Breast epithelium (tissue), 4 donors: ENCODE data around the gene STRADA. TPM values are rescaled to one million over a fixed set of nuclear protein-coding genes. Genes with fewer than 3 reads are reported as not detected.

Source experiments
- DNase-seq, 2 donors: peaks; one replicate each; pipeline ENCODE4 v3.0.0-alpha.2; 2019; ENCODE audit warnings: low spot score in 2 of 2
- H3K27ac ChIP-seq, 2 donors: fragments of 200-600 bp; sonication (generic) in 1 of 2; one replicate each; pipeline ENCODE4 v1.5.1; 2016 to 2019; ENCODE audit warnings: mild to moderate bottlenecking in 1 of 2
- H3K27me3 ChIP-seq, 2 donors: fragments of 200-600 bp; sonication (generic) in 1 of 2; one replicate each; pipeline versions ENCODE4 v1.5.1 to v1.6.0; 2017 to 2019; ENCODE audit warnings: control low read depth in 1 of 2, mild to moderate bottlenecking in 1 of 2
- H3K36me3 ChIP-seq: fragments of 200-600 bp; one replicate; pipeline ENCODE4 v1.5.1; 2019
- H3K4me1 ChIP-seq, 2 donors: fragments of 200-600 bp; sonication (generic); one replicate each; pipeline ENCODE4 v1.5.1; 2016 to 2019; ENCODE audit warnings: control low read depth in 1 of 2
- H3K4me3 ChIP-seq, 3 donors: fragments of 200-600 bp; sonication (generic); 1 replicate in 2 of 3; 2 replicates in 1 of 3; pipeline ENCODE4 v1.5.1; 2016 to 2019; ENCODE audit warnings: mild to moderate bottlenecking in 3 of 3, moderate library complexity in 2 of 3
- H3K9me3 ChIP-seq, 2 donors: fragments of 200-600 bp; sonication (generic) in 1 of 2; one replicate each; pipeline ENCODE4 v1.5.1; 2016 to 2019; ENCODE audit warnings: control low read depth in 1 of 2
- CTCF ChIP-seq, 3 donors: fragments of 450-650 bp; IDR thresholded peaks; one replicate each; pipeline ENCODE4 v1.5.1; 2016 to 2017; ENCODE audit warnings: antibody characterized with exemption in 3 of 3, mild to moderate bottlenecking in 3 of 3, moderate library complexity in 3 of 3
- POLR2A ChIP-seq: fragments of 450-650 bp; IDR thresholded peaks from one replicate; pipeline ENCODE4 v1.6.1; 2016; ENCODE audit warnings: antibody characterized with exemption, mild to moderate bottlenecking, moderate library complexity
- POLR2AphosphoS5 ChIP-seq, 3 donors: sonication (generic); formaldehyde crosslinking; IDR thresholded peaks; one replicate each; pipeline ENCODE4 v1.6.1; 2017; ENCODE audit warnings: antibody characterized with exemption in 3 of 3
- intact Hi-C: fragments of 100-400 bp; cut with DNase I; formaldehyde crosslinking; loops from one replicate; pipeline ENCODE4 v1.15.1; 2023; ENCODE audit warnings: low total_unique reads
- total RNA-seq, 3 donors: library from RNA; depleted of rRNA; stranded (reverse); fragments of >200 nt; gene quantifications; one replicate each; pipeline ENCODE4 v1.1.0, GENCODE V29; 2016

STRADA gene
- total RNA-seq, 3 donors from 2014 or later, result 25.9 to 33.8 (median 26.2) TPM

- H3K4me1 ChIP-seq, result peaks cover 0 to 8% of the 10 kb centered on the region in 2 donors
- DNase-seq, result no peak
- H3K9me3 ChIP-seq, result no peaks in the 10 kb centered on the region
- TF ChIP-seq POLR2A, result no peak
- no peak for TF ChIP-seq POLR2AphosphoS5 (IDR thresholded peaks at IDR 0.05)
- no peak for TF ChIP-seq CTCF (IDR thresholded peaks at IDR 0.05)
- H3K36me3 ChIP-seq, result peaks cover 14% of the 10 kb centered on the region
- H3K27ac ChIP-seq, result peak overlapping the region in 1 of 2 donors; percentile 7
- no peak overlapping the region for H3K4me3 ChIP-seq
- intact Hi-C loops, result loop anchor here (5.0 kb wide), 1 partner anchor 141 kb away; no protein-coding TSS in a partner anchor
- no peaks in the 10 kb centered on the region for H3K27me3 ChIP-seq
Measured at GRCh38 chr17:63695889-63696288, 45.7 kb downstream of the STRADA start.

- no peak for DNase-seq
- peaks cover 0 to under 1% of the 10 kb centered on the region in 2 donors for H3K4me1 ChIP-seq
- peaks cover 14% of the 10 kb centered on the region for H3K36me3 ChIP-seq
- intact Hi-C loops, result loop anchor here (5.0 kb wide), 1 partner anchor 142 kb away; no protein-coding TSS in a partner anchor
- no peaks in the 10 kb centered on the region for H3K27me3 ChIP-seq
- no peak for TF ChIP-seq CTCF (IDR thresholded peaks at IDR 0.05)
- no peaks in the 10 kb centered on the region for H3K9me3 ChIP-seq
- H3K27ac ChIP-seq, result no peak overlapping the region
- no peak overlapping the region for H3K4me3 ChIP-seq
Measured at GRCh38 chr17:63694950-63695773, 46.4 kb downstream of the STRADA start.

- H3K27ac ChIP-seq, result no peak overlapping the region
- TF ChIP-seq CTCF (IDR thresholded peaks at IDR 0.05) (no peak), POLR2A (no peak), POLR2AphosphoS5 (IDR thresholded peaks at IDR 0.05) (no peak)
- no peaks in the 10 kb centered on the region for H3K27me3 ChIP-seq
- peaks cover 14% of the 10 kb centered on the region for H3K36me3 ChIP-seq
- DNase-seq, result no peak
- no peaks in the 10 kb centered on the region for H3K4me1 ChIP-seq
- no peak overlapping the region for H3K4me3 ChIP-seq
- no peaks in the 10 kb centered on the region for H3K9me3 ChIP-seq
- intact Hi-C loops, result no loop called here
Measured at GRCh38 chr17:63694229-63694949, 47.2 kb downstream of the STRADA start.

GRCh38 chr17:63693411-63694113, 48.0 kb downstream of the STRADA start:
- no peaks in the 10 kb centered on the region for H3K9me3 ChIP-seq
- no peak overlapping the region for H3K4me3 ChIP-seq
- H3K4me1 ChIP-seq, result no peaks in the 10 kb centered on the region
- H3K27ac ChIP-seq, result no peak overlapping the region
- no peaks in the 10 kb centered on the region for H3K27me3 ChIP-seq
- no peak for TF ChIP-seq POLR2AphosphoS5 (IDR thresholded peaks at IDR 0.05)
- TF ChIP-seq CTCF (IDR thresholded peaks at IDR 0.05), result no peak
- TF ChIP-seq POLR2A, result no peak
- no peak for DNase-seq
- H3K36me3 ChIP-seq, result peaks cover 14% of the 10 kb centered on the region
- intact Hi-C loops, result no loop called here
